Parathyroid adenoma (tissue), 2 donors: Measurements from ENCODE around the gene RSBN1.

ENCODE experiments used
- H2AFZ ChIP-seq: fragments of 300-600 bp; sonication (generic); one replicate; pipeline ENCODE4 v1.7.0; 2017; ENCODE audit warnings: antibody characterized with exemption, mild to moderate bottlenecking
- H3K27ac ChIP-seq: fragments of 300-600 bp; sonication (generic); one replicate; pipeline ENCODE4 v1.7.0; 2017
- H3K27me3 ChIP-seq: fragments of 300-600 bp; sonication (generic); one replicate; pipeline ENCODE4 v1.7.0; 2017; ENCODE audit warnings: low read length; ENCODE audit not compliant: control insufficient read depth, insufficient read depth
- H3K36me3 ChIP-seq: fragments of 300-600 bp; sonication (generic); one replicate; pipeline ENCODE4 v1.7.0; 2017; ENCODE audit warnings: low read length; ENCODE audit not compliant: control insufficient read depth, insufficient read depth
- H3K4me1 ChIP-seq: fragments of 300-600 bp; sonication (generic); one replicate; pipeline ENCODE4 v1.7.0; 2017; ENCODE audit warnings: control low read depth
- H3K4me2 ChIP-seq: fragments of 300-600 bp; sonication (generic); one replicate; pipeline ENCODE4 v1.7.0; 2017; ENCODE audit warnings: low read length
- H3K4me3 ChIP-seq: fragments of 300-600 bp; sonication (generic); one replicate; pipeline ENCODE4 v1.7.0; 2017; ENCODE audit warnings: low read depth, low read length
- H3K79me2 ChIP-seq: fragments of 300-600 bp; sonication (generic); one replicate; pipeline ENCODE4 v1.7.0; 2017; ENCODE audit warnings: control low read depth
- H3K9ac ChIP-seq: fragments of 300-600 bp; sonication (generic); one replicate; pipeline ENCODE4 v1.7.0; 2017; ENCODE audit warnings: mild to moderate bottlenecking
- H3K9me3 ChIP-seq: fragments of 300-600 bp; sonication (generic); one replicate; pipeline ENCODE4 v1.7.0; 2017; ENCODE audit warnings: low read length; ENCODE audit not compliant: control insufficient read depth
- TF ChIP-seq, protein P1 (sequence below): fragments of 300-600 bp; sonication (generic); IDR thresholded peaks from one replicate; pipeline ENCODE4 v1.7.0; 2017; ENCODE audit warnings: antibody characterized with exemption, mild to moderate bottlenecking
- donor health status: primary hyperparathyroidism.

RSBN1 gene

GRCh38 chr1:113780374-113781146, 31.7 kb downstream of the RSBN1 start:
- Histone ChIP-seq H3K79me2 (peaks cover 11% of the 10 kb centered on the region), H3K4me2 (no peak overlapping the region), H3K36me3 (no peaks in the 10 kb centered on the region), H3K9ac (no peak overlapping the region), H2AFZ (no peak overlapping the region), H3K4me1 (peaks cover 11% of the 10 kb centered on the region), H3K27me3 (no peaks in the 10 kb centered on the region), H3K27ac (no peak overlapping the region), H3K4me3 (no peak overlapping the region), H3K9me3 (no peaks in the 10 kb centered on the region)
- TF ChIP-seq, protein P1, sequence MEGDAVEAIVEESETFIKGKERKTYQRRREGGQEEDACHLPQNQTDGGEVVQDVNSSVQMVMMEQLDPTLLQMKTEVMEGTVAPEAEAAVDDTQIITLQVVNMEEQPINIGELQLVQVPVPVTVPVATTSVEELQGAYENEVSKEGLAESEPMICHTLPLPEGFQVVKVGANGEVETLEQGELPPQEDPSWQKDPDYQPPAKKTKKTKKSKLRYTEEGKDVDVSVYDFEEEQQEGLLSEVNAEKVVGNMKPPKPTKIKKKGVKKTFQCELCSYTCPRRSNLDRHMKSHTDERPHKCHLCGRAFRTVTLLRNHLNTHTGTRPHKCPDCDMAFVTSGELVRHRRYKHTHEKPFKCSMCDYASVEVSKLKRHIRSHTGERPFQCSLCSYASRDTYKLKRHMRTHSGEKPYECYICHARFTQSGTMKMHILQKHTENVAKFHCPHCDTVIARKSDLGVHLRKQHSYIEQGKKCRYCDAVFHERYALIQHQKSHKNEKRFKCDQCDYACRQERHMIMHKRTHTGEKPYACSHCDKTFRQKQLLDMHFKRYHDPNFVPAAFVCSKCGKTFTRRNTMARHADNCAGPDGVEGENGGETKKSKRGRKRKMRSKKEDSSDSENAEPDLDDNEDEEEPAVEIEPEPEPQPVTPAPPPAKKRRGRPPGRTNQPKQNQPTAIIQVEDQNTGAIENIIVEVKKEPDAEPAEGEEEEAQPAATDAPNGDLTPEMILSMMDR: no peak

GRCh38 chr1:113779542-113779941, 32.7 kb downstream of the RSBN1 start:
- Histone ChIP-seq H3K9ac (no peak overlapping the region), H3K4me2 (no peak overlapping the region), H2AFZ (no peak overlapping the region), H3K4me3 (no peak overlapping the region), H3K9me3 (no peaks in the 10 kb centered on the region), H3K36me3 (no peaks in the 10 kb centered on the region), H3K4me1 (peaks cover 10% of the 10 kb centered on the region), H3K27me3 (no peaks in the 10 kb centered on the region), H3K27ac (no peak overlapping the region), H3K79me2 (peaks cover 11% of the 10 kb centered on the region)
- TF ChIP-seq, protein P1: no peak

DNA sequence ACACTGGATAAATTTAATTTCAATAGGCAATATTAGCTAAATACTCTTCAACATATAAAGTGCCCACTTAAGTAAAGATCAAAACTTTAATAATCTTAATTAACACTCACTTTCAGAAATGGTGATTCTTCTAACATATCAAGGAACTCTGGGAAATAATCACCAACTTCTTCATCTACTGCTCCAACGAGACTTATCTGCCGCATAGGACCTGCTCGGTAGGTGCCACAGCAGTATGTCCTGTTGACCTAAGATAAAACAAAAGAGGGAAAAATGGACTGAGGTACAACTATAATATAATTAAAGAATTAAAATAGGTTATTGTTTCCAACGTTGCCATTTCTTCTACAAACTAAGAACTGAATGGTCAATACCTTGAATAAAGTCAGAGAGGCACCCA, 34.7 kb downstream of the RSBN1 start:
- Histone ChIP-seq H3K4me1 (no peaks in the 10 kb centered on the region), H3K9ac (no peak overlapping the region), H3K27ac (no peak overlapping the region), H3K9me3 (no peaks in the 10 kb centered on the region), H3K79me2 (peaks cover 11% of the 10 kb centered on the region), H3K36me3 (no peaks in the 10 kb centered on the region), H3K4me2 (no peak overlapping the region), H3K4me3 (no peak overlapping the region), H2AFZ (no peak overlapping the region), H3K27me3 (no peaks in the 10 kb centered on the region)
- TF ChIP-seq, protein P1: no peak

DNA sequence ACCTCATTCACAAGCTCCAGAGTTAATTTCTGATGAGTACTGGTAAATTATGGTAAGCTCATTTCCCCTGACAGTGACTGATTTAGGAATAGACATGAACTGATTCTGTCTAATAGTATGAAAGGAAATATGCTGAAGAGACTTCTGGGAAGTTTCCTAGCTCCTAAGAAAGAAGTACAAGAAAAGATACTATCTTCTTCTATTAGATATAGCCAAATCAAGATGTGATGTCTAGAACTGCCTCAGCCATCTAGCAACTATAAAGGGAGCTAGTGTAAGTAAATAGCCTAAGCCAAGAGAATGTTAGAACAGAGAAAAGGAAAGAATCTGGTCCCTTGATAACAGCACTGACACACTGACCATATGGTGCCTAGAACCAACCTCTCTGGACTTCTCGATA, 42.2 kb downstream of the RSBN1 start:
- Histone ChIP-seq H3K9ac (no peak overlapping the region), H3K4me3 (no peak overlapping the region), H3K4me1 (peaks cover 2% of the 10 kb centered on the region), H3K4me2 (no peak overlapping the region), H2AFZ (no peak overlapping the region), H3K27me3 (no peaks in the 10 kb centered on the region), H3K79me2 (no peaks in the 10 kb centered on the region), H3K27ac (no peak overlapping the region), H3K36me3 (no peaks in the 10 kb centered on the region), H3K9me3 (no peaks in the 10 kb centered on the region)
- TF ChIP-seq, protein P1: no peak

DNA sequence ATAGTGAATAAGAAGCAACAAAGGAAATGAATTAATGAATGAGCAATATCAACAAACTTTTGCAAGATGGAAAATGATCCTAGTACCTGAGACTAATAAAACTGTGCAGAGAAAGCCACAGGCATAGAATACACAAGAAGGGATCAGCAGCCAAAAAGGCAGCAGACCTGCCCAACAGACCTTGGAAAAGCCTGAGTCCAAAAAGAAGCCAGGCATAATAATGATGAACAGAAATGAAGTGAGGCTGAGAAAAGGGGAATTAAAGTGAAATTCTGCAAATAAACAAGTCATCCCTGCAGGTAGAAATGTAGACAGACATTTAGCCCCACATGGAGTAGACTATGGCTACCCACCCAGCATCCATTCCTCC, 42.7 kb downstream of the RSBN1 start:
- H3K9me3 ChIP-seq: no peaks in the 10 kb centered on the region
- H3K79me2 ChIP-seq: no peaks in the 10 kb centered on the region
- no peak overlapping the region for H3K4me3 ChIP-seq
- no peak overlapping the region for H3K9ac ChIP-seq
- H2AFZ ChIP-seq: no peak overlapping the region
- no peaks in the 10 kb centered on the region for H3K27me3 ChIP-seq
- H3K36me3 ChIP-seq: no peaks in the 10 kb centered on the region
- H3K4me2 ChIP-seq: no peak overlapping the region
- no peak overlapping the region for H3K27ac ChIP-seq
- H3K4me1 ChIP-seq: peaks cover 5% of the 10 kb centered on the region
- TF ChIP-seq, protein P1: no peak
